ENCODE results near the gene CYBC1.
A peak's percentile ranks its signal among the peaks of the same experiment; 100 is the strongest.

CYBC1 gene

GRCh38 chr17:82447876-82448275, 2.7 kb downstream of the CYBC1 start:
- H2AFZ ChIP-seq (ENCODE audit: low read length) = no peak overlapping the region
- peaks cover 65% of the 10 kb centered on the region for H3K79me2 ChIP-seq (ENCODE audit: insufficient read depth, low read length)
- peak overlapping the region; percentile 40 for H3K4me3 ChIP-seq (ENCODE audit: low read length, poor library complexity, severe bottlenecking)
- H3K9me2 ChIP-seq (replicated peaks; ENCODE audit: low read depth, low read length) = no peaks in the 10 kb centered on the region
- H3K4me1 ChIP-seq (ENCODE audit: insufficient read depth, low read length, poor library complexity, severe bottlenecking) = peaks cover 28% of the 10 kb centered on the region
- H3F3A ChIP-seq (ENCODE audit: low read depth) = peaks cover 15% of the 10 kb centered on the region
- no peaks in the 10 kb centered on the region for H3K27me3 ChIP-seq (ENCODE audit: insufficient read depth, low read length, poor library complexity, severe bottlenecking)
- H3K36me3 ChIP-seq (ENCODE audit: insufficient read depth, low read length) = peaks cover 16% of the 10 kb centered on the region; the same call in 1 of the 2 replicates
- H4K20me1 ChIP-seq (ENCODE audit: insufficient read depth, low read length, poor library complexity, severe bottlenecking) = peaks cover 22% of the 10 kb centered on the region
- no peak for TF ChIP-seq CTCF (conservative IDR thresholded peaks at IDR 0.05; ENCODE audit: low read length)
- TF ChIP-seq EZH2phosphoT487 (IDR thresholded peaks at IDR 0.05; ENCODE audit: borderline replicate concordance) = no peak
- H3K4me2 ChIP-seq (ENCODE audit: low read depth, low read length, poor library complexity, severe bottlenecking) = peak overlapping the region; percentile 37
- H3K9ac ChIP-seq (ENCODE audit: low read depth, low read length, poor library complexity, severe bottlenecking) = no peak overlapping the region
- H3K9me3 ChIP-seq (ENCODE audit: insufficient read depth, low read depth, low read length) = no peaks in the 10 kb centered on the region

GRCh38 chr17:82446649-82447048, 3.9 kb downstream of the CYBC1 start:
- Histone ChIP-seq H2AFZ (ENCODE audit: low read length) (no peak overlapping the region), H4K20me1 (ENCODE audit: insufficient read depth, low read length, poor library complexity, severe bottlenecking) (peaks cover 28% of the 10 kb centered on the region), H3K79me2 (ENCODE audit: insufficient read depth, low read length) (peaks cover 62% of the 10 kb centered on the region), H3K4me3 (ENCODE audit: low read length, poor library complexity, severe bottlenecking) (no peak overlapping the region), H3K27me3 (ENCODE audit: insufficient read depth, low read length, poor library complexity, severe bottlenecking) (no peaks in the 10 kb centered on the region), H3K4me1 (ENCODE audit: insufficient read depth, low read length, poor library complexity, severe bottlenecking) (peaks cover 28% of the 10 kb centered on the region), H3K9ac (ENCODE audit: low read depth, low read length, poor library complexity, severe bottlenecking) (no peak overlapping the region), H3K9me2 (replicated peaks; ENCODE audit: low read depth, low read length) (no peaks in the 10 kb centered on the region), H3K36me3 (ENCODE audit: insufficient read depth, low read length) (peaks cover 23% of the 10 kb centered on the region; the same call in 1 of the 2 replicates), H3K4me2 (ENCODE audit: low read depth, low read length, poor library complexity, severe bottlenecking) (peak overlapping the region; percentile 3), H3K9me3 (ENCODE audit: insufficient read depth, low read depth, low read length) (no peaks in the 10 kb centered on the region), H3F3A (ENCODE audit: low read depth) (peaks cover 15% of the 10 kb centered on the region)
- TF ChIP-seq EZH2phosphoT487 (IDR thresholded peaks at IDR 0.05; ENCODE audit: borderline replicate concordance) (no peak), CTCF (conservative IDR thresholded peaks at IDR 0.05; ENCODE audit: low read length) (no peak)

- no peaks in the 10 kb centered on the region for H3K9me2 ChIP-seq (replicated peaks; ENCODE audit: low read depth, low read length)
- H4K20me1 ChIP-seq (ENCODE audit: insufficient read depth, low read length, poor library complexity, severe bottlenecking) = peaks cover 29% of the 10 kb centered on the region
- peaks cover 23% of the 10 kb centered on the region; the same call in 1 of the 2 replicates for H3K36me3 ChIP-seq (ENCODE audit: insufficient read depth, low read length)
- no peak overlapping the region for H3K9ac ChIP-seq (ENCODE audit: low read depth, low read length, poor library complexity, severe bottlenecking)
- no peaks in the 10 kb centered on the region for H3K9me3 ChIP-seq (ENCODE audit: insufficient read depth, low read depth, low read length)
- peaks cover 57% of the 10 kb centered on the region for H3K79me2 ChIP-seq (ENCODE audit: insufficient read depth, low read length)
- H3K4me3 ChIP-seq (ENCODE audit: low read length, poor library complexity, severe bottlenecking) = no peak overlapping the region
- peaks cover 23% of the 10 kb centered on the region for H3K4me1 ChIP-seq (ENCODE audit: insufficient read depth, low read length, poor library complexity, severe bottlenecking)
- no peaks in the 10 kb centered on the region for H3K27me3 ChIP-seq (ENCODE audit: insufficient read depth, low read length, poor library complexity, severe bottlenecking)
- no peak overlapping the region for H2AFZ ChIP-seq (ENCODE audit: low read length)
- H3K4me2 ChIP-seq (ENCODE audit: low read depth, low read length, poor library complexity, severe bottlenecking) = peak overlapping the region; percentile 26
- TF ChIP-seq EZH2phosphoT487 (IDR thresholded peaks at IDR 0.05; ENCODE audit: borderline replicate concordance) (no peak), CTCF (conservative IDR thresholded peaks at IDR 0.05; ENCODE audit: low read length) (no peak)
- peaks cover 14% of the 10 kb centered on the region for H3F3A ChIP-seq (ENCODE audit: low read depth)
Observed at GRCh38 chr17:82446124-82446523, 4.4 kb downstream of the CYBC1 start.
